GM19452 (cell line): ENCODE results near the gene FAM107B.

Source experiments
- ATAC-seq: cut with Tn5 transposase; IDR thresholded peaks from one replicate; pipeline ENCODE4 v1.9.1; 2021; ENCODE audit not compliant: unreplicated experiment

The FAM107B gene

GRCh38 chr10:14667280-14667679 is 107.4 kb downstream of the FAM107B start:
- ATAC-seq = no peak

DNA sequence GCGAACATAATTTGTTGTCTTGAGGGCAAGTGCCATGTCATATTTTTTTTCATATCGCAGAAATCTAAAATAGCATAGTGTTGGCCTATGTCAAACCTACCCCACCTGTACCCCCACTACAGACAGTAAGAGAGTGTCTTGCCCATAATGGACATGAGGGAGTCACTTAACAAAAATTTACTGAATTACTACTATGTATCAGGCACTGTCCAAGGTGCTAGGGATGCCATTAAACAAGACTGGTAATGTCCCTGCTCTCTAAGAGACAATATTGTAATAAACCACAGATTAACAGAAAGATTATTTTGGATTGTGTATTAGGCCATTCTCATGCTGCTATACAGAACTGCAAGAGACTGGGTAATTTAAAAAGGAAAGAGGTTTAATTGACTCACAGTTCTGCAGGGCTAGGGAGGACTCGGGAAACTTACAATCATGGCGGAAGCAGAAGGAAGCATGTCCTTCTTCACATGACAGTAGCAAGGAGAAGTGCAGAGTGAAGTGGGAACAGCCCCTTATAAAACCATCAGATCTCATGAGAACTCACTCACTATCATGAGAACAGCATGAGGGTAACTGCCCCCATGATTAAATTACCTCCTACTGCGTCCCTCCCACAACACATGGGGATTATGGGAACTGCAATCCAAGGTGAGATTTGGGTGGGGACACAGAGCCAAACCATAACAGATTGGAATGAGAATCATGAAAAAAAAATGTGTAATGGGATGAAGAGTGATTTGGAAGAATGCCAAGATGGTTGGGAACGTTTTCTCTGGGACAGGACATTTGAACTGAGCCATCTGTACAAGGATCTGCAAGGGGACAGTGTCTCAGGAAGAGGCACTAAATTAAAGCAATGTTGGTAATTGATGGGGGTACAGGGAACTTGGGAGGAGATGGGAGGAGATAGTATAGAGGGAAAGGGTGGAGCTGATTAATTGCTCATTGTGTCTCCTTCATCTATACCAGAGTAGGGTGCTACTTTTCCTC is 108.5 kb downstream of the FAM107B start:
- no peak for ATAC-seq

DNA sequence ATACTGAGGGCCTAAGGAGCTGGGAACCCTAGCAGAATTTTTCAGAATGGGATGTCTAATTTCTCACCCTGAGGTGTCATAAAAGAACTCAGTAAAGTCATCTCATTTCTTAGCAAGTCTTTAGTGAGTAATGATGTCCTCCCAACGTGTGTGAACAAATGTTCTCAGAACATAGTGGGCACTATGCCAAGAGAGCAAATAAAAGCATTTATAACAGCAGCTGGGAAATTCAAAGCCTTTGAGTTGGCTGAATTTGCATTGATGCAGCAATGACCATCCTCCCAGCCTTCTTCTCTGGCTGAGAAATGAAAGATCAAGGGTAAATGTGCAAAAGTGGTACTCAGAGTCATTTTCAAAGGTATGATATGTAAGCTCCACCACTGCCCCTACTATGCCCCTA is 109.4 kb downstream of the FAM107B start:
- ATAC-seq = no peak

GRCh38 chr10:14664345-14664744 is 110.4 kb downstream of the FAM107B start:
- ATAC-seq = no peak

DNA sequence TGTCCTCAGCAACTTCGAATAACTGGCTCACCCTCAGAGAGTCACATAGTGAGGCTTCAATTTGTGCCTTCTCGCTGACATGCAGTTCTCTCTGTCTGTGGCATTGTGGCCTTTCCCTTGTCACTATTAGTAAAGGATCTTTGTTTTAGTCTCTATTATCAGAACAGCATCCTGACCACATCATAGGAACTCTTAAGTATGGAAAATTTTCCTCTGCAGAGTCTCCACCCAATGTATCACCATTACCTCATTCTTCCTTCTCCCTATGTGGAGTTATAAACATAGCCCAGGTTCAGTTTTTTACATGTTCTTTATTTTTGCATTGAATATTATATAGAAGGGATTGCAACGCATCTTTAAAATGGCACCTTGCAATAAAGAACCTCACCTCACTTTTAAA is 112.9 kb downstream of the FAM107B start:
- ATAC-seq = no peak

- ATAC-seq = no peak
These were observed 113.9 kb downstream of the FAM107B start for GRCh38 chr10:14660831-14661230.

DNA sequence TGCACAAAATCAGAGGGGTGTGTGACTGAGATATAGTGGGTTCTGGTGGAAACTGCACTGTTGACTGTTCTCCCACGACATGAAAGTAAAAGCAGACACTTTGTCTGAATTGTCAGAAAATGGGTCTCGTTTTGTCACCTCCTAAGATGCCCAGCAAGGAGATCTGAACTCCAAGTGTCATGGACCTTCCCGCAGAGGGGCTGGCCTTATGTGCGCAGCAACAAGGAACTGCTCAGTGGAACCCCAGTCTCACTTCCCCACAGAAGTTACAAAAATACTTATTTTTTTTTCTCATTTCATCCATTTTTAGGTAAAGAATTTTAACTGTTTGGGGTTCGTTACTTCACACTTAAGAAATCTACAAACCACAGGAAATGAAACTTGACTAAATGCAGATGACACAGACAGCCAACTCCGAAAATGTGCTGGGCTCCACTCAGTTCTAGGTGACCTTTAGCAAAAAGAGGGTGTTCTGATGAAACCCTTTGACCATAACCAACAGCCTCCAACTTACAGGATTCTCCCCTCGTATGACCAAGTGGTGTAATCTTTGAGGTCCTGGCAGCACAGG is 115.0 kb downstream of the FAM107B start:
- peak; percentile 90 for ATAC-seq

- ATAC-seq = peak; percentile 1
These were observed 115.6 kb downstream of the FAM107B start for GRCh38 chr10:14659137-14659536.

GRCh38 chr10:14658331-14659127 is 116.2 kb downstream of the FAM107B start:
- ATAC-seq = no peak

DNA sequence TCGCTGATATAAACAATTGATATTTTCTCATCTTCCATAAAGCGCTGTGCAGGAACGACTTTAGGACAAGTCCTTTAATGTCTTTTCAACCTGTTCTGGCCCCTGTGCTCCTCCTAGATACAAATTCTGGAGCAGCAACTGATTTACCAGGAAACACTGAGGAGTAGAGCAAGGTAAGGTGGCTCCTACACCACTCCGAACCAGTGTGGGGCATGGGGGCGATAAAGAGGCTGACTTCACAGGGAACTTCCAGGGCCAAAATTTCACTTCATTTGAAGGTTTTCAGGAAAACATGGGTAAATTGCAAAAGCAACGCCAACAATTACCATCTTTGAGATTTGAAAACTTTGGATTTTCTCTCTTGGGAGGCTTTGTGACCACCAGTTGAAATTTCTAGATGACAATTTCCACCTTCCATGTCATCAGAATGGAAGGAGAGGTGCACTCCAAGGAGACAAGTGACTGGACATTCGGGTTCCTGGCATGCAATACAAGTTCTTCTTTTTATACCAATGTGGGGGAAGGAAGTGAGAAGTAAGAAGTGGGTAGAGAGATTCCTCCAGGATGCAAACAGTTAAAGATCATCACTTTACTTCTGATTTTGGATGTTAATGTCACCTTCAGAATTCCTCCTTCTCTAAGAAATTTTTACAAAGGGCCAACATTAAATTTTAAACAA is 118.5 kb downstream of the FAM107B start:
- no peak for ATAC-seq

DNA sequence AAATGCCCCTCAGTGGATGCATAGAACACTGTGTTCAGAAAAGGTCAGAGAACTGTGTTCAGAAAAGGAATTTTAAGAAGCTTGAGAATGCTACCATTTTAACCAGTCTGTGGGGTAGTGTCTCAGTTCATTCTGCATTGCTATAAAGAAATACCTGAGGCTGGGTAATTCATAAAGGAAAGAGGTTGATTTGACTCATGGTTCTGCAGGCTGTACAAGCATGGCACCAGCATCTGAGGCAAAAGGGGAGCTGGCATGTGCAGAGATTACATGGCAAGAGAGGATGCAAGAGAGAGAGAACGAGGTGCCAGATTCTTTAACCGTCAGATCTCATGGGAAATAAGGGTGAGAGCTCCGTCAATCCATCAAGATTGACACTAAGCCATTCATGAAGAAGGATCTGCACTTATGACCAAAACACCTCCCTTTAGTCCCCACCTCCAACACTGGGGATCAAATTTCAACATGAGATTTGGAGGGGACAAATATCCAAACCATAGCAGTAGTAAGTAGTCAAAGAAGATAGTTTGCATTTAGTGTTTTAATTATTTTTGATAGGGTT is 119.8 kb downstream of the FAM107B start:
- ATAC-seq = no peak

DNA sequence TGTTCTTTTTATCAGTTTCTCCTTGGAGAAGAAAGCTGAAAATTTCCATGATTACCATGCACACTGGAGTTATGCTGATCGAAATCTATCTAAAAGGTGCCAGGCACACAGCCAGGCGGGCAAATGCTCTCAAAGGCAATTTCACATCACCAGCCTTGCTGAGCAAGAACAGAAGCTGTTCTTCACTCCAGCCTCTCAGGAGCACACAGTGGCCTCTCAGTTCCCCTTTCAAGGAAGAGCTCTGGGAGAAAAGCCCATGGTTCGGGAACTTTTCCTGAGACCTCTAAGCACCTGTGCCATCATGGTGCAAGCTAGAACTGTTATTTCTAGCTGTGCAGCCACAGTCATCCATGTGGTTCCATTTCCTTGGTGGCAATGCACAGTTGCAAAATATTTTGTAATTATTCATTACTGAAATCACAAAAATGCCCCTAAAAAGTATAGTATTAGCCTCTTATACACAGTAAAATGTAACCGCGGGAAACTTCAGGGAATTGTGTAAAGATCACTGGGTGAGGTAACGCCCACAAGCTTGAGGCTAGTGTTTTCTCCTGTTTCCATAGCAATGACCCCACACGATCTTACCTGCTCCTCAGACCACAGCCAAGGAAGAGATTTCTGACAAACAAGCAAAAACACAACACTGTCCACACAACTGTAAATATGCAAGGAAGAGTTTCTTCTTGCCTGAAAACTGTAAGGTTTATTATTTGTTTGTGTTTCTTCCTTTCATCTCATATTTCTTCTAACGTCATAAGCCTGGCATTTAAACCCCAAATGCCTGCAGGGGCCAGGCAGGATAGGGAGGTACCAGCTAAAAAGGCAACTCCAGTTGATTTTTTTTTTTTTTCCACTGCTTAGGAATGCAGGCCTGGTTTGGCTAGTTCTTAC is 121.2 kb downstream of the FAM107B start:
- ATAC-seq = no peak

DNA sequence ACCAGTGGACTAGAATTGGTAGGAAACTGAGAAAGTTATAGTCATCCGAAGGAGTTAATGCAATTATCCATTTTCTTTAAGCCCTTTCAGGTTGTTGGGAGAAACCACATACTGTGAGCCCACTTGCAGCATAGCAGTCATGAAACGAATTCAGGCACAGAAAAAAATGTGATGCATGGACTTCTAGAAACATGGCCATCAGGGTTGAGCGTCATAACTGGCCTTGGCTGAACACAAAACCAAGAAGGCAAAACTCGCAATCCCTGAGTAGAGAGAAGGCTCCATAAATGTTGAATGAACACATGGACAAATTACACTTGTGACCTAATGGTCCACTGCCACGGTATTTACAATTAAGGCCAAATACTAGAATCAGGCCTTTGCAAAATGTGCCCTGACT is 121.9 kb downstream of the FAM107B start:
- no peak for ATAC-seq

- ATAC-seq = no peak
These were observed 122.6 kb downstream of the FAM107B start for GRCh38 chr10:14652067-14652466.

DNA sequence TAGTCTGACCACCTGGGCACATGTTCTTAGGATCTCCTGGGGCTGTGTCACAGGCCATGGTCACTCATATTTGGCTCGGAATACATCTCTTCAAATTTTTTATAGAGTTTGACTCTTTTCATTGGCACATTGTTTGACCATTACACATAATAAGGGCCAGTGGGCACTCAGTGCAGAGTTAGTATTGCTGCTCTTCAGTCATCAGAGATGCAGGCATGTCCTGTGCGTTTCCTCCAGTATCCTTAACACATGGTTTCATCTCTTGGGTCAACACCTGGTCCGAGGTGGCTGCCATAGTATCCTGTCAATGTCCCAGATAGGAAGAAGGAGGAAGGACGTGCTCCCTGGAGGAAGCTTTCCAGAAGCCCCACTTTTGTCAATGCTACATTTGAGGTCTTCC is 125.0 kb downstream of the FAM107B start:
- ATAC-seq = no peak

- no peak for ATAC-seq
These were observed 125.8 kb downstream of the FAM107B start for GRCh38 chr10:14648946-14649345.

- peak; percentile 92 for ATAC-seq
These were observed 126.5 kb downstream of the FAM107B start for GRCh38 chr10:14648005-14648765.

DNA sequence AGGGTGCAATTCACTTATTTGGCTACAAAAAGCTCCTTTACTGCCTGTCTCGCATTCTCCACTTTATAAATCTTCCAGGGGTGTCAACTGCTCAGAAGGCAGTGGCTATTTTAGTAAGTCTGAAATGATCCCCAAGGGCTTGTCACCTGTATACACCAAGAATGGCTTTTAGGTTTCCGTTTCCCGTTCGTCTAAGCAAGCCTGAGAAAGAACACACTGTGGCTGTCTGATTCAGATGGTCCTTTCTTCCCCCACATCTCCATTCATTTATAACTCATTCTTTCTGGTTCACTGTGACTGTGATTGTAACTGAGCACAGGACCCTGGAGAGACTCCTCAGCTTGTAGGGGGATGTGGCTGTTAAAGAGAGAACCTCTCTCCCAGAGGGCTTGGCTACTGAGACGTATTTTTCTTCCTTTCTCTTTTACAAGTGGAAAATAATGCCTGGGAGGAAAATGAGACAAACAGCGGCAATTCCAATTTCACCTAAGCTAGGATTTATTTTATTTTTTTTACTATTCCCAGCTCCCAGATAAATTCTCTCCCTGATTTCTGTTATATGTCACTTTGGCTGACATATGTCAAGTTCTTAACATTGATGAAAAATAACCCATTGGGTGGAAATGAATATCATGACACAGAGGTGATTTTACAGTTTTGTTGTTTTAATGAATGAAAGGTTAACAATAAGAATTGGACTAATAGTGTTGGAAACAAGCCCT is 129.3 kb downstream of the FAM107B start:
- peak; percentile 24 for ATAC-seq
